Breast epithelium (tissue), 4 donors: ENCODE data around the gene RTN1. TPM values are rescaled to one million over a fixed set of nuclear protein-coding genes. Genes with fewer than 3 reads are reported as not detected.

ENCODE experiments used
- DNase-seq, 2 donors: peaks; one replicate each; pipeline ENCODE4 v3.0.0-alpha.2; 2019; ENCODE audit warnings: low spot score in 2 of 2
- H3K27ac ChIP-seq, 2 donors: fragments of 200-600 bp; sonication (generic) in 1 of 2; one replicate each; pipeline ENCODE4 v1.5.1; 2016 to 2019; ENCODE audit warnings: mild to moderate bottlenecking in 1 of 2
- H3K27me3 ChIP-seq, 2 donors: fragments of 200-600 bp; sonication (generic) in 1 of 2; one replicate each; pipeline versions ENCODE4 v1.5.1 to v1.6.0; 2017 to 2019; ENCODE audit warnings: control low read depth in 1 of 2, mild to moderate bottlenecking in 1 of 2
- H3K36me3 ChIP-seq: fragments of 200-600 bp; one replicate; pipeline ENCODE4 v1.5.1; 2019
- H3K4me1 ChIP-seq, 2 donors: fragments of 200-600 bp; sonication (generic); one replicate each; pipeline ENCODE4 v1.5.1; 2016 to 2019; ENCODE audit warnings: control low read depth in 1 of 2
- H3K4me3 ChIP-seq, 3 donors: fragments of 200-600 bp; sonication (generic); 1 replicate in 2 of 3; 2 replicates in 1 of 3; pipeline ENCODE4 v1.5.1; 2016 to 2019; ENCODE audit warnings: mild to moderate bottlenecking in 3 of 3, moderate library complexity in 2 of 3
- H3K9me3 ChIP-seq, 2 donors: fragments of 200-600 bp; sonication (generic) in 1 of 2; one replicate each; pipeline ENCODE4 v1.5.1; 2016 to 2019; ENCODE audit warnings: control low read depth in 1 of 2
- CTCF ChIP-seq, 3 donors: fragments of 450-650 bp; IDR thresholded peaks; one replicate each; pipeline ENCODE4 v1.5.1; 2016 to 2017; ENCODE audit warnings: antibody characterized with exemption in 3 of 3, mild to moderate bottlenecking in 3 of 3, moderate library complexity in 3 of 3
- POLR2A ChIP-seq: fragments of 450-650 bp; IDR thresholded peaks from one replicate; pipeline ENCODE4 v1.6.1; 2016; ENCODE audit warnings: antibody characterized with exemption, mild to moderate bottlenecking, moderate library complexity
- POLR2AphosphoS5 ChIP-seq, 3 donors: sonication (generic); formaldehyde crosslinking; IDR thresholded peaks; one replicate each; pipeline ENCODE4 v1.6.1; 2017; ENCODE audit warnings: antibody characterized with exemption in 3 of 3
- intact Hi-C: fragments of 100-400 bp; cut with DNase I; formaldehyde crosslinking; loops from one replicate; pipeline ENCODE4 v1.15.1; 2023; ENCODE audit warnings: low total_unique reads
- total RNA-seq, 3 donors: library from RNA; depleted of rRNA; stranded (reverse); fragments of >200 nt; gene quantifications; one replicate each; pipeline ENCODE4 v1.1.0, GENCODE V29; 2016

The RTN1 gene
- total RNA-seq, 3 donors from 2014 or later, result 10.8 to 44.5 (median 17.7) TPM

DNA sequence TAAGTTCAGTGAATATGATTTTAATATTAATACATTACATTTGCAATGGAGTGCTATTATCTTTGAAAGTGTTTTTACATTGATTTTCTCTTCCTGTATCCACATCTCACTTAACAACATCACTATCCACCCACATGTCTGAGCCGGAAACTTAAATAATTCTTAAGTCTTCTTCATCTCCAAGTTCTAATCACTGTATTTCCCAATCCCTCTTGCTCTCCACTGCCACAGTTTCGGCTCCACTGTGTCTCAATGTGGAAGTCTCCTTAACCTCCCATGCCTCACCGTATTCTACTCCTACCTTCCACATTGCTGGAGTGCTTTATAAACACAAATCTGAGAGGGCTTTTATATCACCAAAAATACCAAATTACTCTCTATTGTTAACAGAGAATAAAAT lies 25.3 kb downstream of the RTN1 start:
- H3K4me1 ChIP-seq, result no peaks in the 10 kb centered on the region
- H3K4me3 ChIP-seq, result no peak overlapping the region
- intact Hi-C loops, result no loop called here
- no peaks in the 10 kb centered on the region for H3K9me3 ChIP-seq
- H3K27me3 ChIP-seq, result no peaks in the 10 kb centered on the region
- H3K27ac ChIP-seq, result no peak overlapping the region
- no peak for DNase-seq
- TF ChIP-seq POLR2AphosphoS5 (IDR thresholded peaks at IDR 0.05), result no peak
- no peak for TF ChIP-seq POLR2A
- TF ChIP-seq CTCF (IDR thresholded peaks at IDR 0.05), result no peak
- no peaks in the 10 kb centered on the region for H3K36me3 ChIP-seq

- intact Hi-C loops, result no loop called here
- Histone ChIP-seq H3K4me1 (no peaks in the 10 kb centered on the region), H3K36me3 (no peaks in the 10 kb centered on the region), H3K4me3 (no peak overlapping the region), H3K27ac (no peak overlapping the region), H3K9me3 (no peaks in the 10 kb centered on the region), H3K27me3 (no peaks in the 10 kb centered on the region)
- TF ChIP-seq CTCF (IDR thresholded peaks at IDR 0.05), result no peak
- no peak for TF ChIP-seq POLR2AphosphoS5 (IDR thresholded peaks at IDR 0.05)
- TF ChIP-seq POLR2A, result no peak
- DNase-seq, result no peak
Measured at GRCh38 chr14:59844186-59844812, 26.3 kb downstream of the RTN1 start.

- H3K9me3 ChIP-seq, result no peaks in the 10 kb centered on the region
- intact Hi-C loops, result no loop called here
- no peak for TF ChIP-seq CTCF (IDR thresholded peaks at IDR 0.05)
- no peak for TF ChIP-seq POLR2AphosphoS5 (IDR thresholded peaks at IDR 0.05)
- TF ChIP-seq POLR2A, result no peak
- no peak overlapping the region for H3K27ac ChIP-seq
- H3K4me3 ChIP-seq, result no peak overlapping the region
- no peaks in the 10 kb centered on the region for H3K36me3 ChIP-seq
- H3K4me1 ChIP-seq, result no peaks in the 10 kb centered on the region
- no peak for DNase-seq
- H3K27me3 ChIP-seq, result no peaks in the 10 kb centered on the region
Measured at GRCh38 chr14:59836116-59836515, 34.5 kb downstream of the RTN1 start.

DNA sequence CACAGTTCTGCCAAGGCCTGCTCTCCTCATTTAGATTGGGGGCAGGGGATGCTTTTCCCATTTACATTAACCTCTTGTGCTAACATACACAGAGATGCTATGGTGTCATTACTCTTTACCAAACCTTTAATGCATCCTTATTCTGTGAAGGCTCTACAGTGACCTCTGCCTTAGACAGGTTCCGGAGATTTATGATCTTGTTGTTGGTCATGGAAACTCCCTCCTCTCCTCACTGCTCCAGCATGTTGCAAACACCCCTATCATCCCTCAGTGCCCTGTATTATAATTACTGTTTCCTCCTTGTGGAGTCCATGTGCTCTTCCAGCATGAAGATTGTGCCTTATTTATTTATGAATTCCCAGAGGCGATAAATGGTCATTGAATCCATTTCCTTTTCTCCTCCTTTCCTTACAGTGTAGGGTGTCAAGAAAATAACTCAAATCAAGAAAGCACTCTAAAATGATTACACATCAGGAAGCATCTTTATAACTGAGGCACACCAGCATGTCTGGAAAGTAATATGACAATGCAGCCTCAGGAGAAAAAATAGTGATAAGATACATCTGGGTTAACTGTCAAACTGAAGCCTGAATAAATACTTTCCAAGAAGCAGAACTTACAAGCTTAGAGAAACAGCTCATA lies 37.8 kb downstream of the RTN1 start:
- no peak overlapping the region for H3K4me3 ChIP-seq
- DNase-seq, result no peak

More for the DNA sequence above, 37.8 kb downstream of the RTN1 start:
- Histone ChIP-seq H3K9me3 (no peaks in the 10 kb centered on the region), H3K4me1 (no peaks in the 10 kb centered on the region), H3K36me3 (no peaks in the 10 kb centered on the region), H3K27ac (no peak overlapping the region), H3K27me3 (no peaks in the 10 kb centered on the region)
- TF ChIP-seq POLR2AphosphoS5 (IDR thresholded peaks at IDR 0.05) (no peak), CTCF (IDR thresholded peaks at IDR 0.05) (no peak), POLR2A (no peak)
- intact Hi-C loops, result no loop called here
